Posterior vena cava (tissue), 2 donors: ENCODE results near the gene CD46. TPM values are rescaled to one million over a fixed set of nuclear protein-coding genes. Genes with fewer than 3 reads are reported as not detected.

Source experiments
- DNase-seq: peaks from one replicate; pipeline ENCODE4 v3.0.0-alpha.2; 2020; ENCODE audit warnings: low spot score
- intact Hi-C, 2 donors: fragments of 100-400 bp; cut with DNase I; formaldehyde crosslinking; loops; one replicate each; pipeline versions ENCODE4 v1.14.1 to v1.14.2; 2022 to 2023
- total RNA-seq, 2 donors: library from RNA; stranded (reverse); fragmentation: NEBNext Ultra II Directional; extraction: Animal tissue kit (Norgen Biotek cat#: 25700); gene quantifications; one replicate each; pipeline ENCODE4 v1.2.1, GENCODE V29; 2021
- donor health status: DM: yes; HTN: yes; CAD: no.
- donor health status: DM: yes; HTN: yes; CAD: no.

Gene CD46
- total RNA-seq, 2 donors from 2014 or later = 129 to 165 TPM

DNA sequence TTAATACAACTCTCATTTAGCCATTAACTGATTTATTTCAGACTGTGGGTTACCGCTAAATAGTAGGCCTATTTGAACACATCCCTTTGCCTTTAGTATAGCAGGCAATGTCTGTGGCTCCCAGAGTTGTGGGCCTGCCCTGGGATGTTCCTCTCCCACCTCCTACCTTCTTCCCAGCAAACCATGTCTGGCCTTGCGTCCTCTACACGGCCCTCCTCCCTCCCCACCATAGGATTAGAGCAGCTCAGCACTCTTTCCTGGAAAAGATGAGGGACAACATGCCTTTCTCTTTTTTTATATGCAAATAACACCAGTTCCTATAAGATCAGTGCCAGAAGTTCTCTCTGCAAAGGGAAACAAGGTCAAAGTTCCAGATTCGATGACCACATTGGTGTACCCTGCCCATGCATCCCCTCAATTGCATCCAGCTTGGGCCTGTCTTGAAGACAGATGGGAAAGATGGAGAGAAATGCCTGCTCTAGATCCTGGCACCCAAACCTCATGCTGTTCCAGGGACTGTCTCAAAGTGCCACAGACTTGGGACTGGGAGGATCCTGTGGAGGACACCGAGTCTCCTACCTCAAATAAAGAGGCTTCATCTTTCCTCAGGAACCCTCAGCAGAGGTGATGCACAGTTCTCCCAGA is 57.2 kb downstream of the CD46 start:
- no peak for DNase-seq

DNA sequence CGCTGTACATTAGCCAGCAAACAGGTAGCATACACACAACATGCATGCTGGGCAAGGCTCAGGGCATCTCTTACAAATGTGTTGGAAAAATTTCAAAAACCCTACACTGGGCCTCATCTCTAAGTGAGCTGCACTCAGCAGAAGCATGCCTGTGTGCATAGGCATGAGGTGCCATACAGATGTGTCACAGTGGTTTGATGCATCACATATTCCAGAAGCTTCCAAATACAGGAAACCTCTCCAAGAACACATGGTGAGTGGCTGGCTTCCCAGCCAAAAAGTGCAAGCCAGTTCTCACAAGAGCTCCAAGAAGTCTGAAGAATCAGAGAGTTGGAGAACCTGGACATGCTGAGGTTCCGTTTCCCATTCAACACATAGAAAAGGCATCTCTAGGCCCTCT is 58.3 kb downstream of the CD46 start:
- no peak for DNase-seq
- intact Hi-C loops = no loop called here

More for the DNA sequence above, 57.2 kb downstream of the CD46 start:
- intact Hi-C loops = no loop called here

DNA sequence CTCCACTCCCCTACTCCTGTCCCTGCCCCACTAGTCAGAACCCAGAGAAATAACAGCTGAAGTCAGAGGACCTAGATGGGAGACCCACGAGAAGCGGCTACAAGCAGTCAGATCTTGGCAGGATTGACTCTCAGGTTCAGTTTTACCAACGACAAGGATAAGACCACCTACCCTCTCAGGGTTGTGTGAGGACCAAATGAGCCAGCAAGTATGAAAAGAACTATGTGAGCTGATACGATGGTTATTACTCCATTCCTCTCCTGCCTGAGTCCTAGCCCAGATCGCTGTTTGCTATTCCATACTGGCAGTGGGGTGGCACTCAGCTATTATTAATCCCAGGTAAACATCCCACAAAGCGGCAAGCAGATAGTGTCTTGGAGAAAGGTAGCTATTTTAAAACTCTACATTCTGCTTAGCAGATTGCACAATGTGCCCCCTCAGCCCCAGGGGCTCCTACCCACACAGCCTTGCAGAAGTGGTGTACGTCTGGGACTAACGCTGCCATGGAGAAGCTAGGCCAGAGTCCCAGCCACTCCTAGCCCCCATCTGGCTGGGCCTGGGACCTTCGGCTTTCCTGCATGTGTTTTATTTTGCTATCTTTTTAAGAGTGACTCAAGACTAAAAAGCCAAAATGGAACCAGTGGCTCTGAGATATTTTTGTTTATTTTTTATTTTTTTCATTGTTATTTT is 58.9 kb downstream of the CD46 start:
- intact Hi-C loops = no loop called here
- DNase-seq = no peak

DNA sequence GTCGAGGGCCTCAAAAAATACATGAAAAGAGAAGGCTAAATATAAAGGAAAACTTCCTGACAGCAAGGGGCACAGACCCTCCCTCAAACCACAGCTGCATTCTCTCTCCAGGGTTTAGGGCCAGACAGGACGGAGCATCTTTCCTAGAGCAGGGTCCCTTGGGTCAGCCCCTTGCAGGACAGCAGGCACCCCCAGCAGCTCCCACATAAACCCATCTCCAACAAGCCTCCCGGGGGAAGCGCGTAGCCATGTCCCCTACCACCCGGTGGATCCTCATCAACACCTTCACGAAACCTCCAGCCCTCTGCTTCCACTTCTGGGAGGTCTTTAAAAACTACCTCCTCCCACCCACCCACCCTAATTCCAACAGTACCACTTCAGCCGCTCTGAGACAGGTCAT is 59.5 kb downstream of the CD46 start:
- intact Hi-C loops = no loop called here
- DNase-seq = no peak

DNA sequence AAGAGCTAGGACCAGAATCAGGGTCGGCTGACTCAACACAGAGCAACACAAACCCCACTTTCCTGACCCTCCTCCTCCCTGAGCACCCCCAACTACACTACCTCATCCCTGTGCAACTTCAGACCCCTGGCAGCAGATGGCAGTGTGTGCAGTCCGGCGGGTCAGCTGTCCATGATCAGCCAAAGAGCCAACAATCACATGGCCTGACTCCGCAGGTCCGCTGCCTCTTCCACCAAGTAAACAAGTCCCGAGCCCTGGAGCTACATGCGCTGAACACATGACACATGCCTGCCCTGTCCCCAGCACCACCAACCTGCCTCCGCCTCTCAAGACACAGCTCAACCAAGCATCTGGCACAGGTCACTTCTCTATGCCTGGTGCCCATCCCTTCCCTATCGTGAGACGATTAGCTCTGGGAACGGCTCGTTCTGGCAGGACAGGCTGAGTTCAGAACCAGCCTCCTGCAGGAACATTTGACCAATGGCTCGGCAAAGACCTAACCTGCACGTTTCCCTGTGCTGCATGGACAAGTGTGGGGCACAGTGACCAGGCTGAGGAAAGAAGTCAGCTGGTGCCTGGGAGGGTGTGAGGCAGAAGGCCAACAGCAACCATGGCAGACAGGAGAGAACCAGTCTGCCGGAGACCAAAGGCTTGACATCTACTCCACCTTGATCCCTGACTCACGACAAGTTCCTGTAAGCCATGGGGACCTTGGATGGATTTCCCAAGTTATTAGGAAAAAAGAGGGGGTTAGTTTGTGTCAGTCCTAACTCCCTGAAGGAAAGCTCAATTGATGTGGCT is 60.3 kb downstream of the CD46 start:
- DNase-seq = peak; percentile 87
- intact Hi-C loops = no loop called here

DNA sequence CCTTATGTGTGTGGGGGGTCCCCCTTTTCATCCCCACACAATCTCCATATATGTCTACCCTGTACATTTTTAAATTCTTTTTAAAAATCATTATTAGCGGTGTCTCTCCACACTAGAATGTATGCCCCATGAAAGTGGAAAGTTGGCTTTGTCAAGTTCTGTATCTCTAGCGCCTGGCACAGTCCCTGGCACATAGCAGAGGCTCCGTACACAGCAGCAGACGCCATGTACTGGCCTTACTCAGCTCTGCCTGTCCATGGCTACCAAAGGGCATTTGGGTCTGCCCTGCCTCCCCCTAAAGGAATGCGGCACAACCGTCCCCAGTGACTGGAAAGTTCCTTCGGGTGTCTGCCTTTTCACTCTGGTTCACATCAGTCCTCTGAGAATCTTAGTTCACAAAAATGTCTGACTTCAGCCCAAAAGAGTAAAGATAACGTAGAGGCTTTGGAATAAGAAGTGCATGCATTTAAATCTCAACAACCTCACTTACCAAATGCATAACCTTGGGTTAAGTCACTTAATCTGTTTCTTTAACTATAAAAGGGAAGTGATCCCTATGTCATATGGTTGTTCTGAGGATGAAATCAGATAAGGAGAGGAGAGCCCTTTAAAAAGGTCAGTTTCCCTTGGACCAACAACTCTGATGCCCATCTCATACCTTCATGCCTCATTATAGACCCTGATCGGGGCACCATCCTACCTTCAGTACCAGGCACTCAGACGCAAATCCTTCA is 61.1 kb downstream of the CD46 start:
- intact Hi-C loops = no loop called here
- DNase-seq = no peak

DNA sequence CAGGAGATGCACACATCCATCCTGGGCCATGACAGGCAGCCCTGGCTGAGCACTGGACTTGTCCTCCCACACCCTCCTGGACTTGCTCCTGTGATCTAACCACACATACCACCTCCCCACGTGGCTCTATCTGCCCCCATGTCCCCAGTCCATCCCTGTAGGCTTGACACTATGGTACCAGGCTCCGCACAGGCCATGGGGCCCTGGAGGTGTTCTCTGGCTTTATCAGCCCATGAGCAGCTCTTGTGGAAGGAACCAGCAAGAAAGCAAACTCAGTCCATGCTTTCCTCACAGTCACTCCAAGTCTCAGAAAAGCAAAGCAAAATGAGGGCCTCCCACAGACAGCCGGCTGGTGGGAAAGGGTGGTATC is 61.6 kb downstream of the CD46 start:
- DNase-seq = no peak
- intact Hi-C loops = no loop called here

DNA sequence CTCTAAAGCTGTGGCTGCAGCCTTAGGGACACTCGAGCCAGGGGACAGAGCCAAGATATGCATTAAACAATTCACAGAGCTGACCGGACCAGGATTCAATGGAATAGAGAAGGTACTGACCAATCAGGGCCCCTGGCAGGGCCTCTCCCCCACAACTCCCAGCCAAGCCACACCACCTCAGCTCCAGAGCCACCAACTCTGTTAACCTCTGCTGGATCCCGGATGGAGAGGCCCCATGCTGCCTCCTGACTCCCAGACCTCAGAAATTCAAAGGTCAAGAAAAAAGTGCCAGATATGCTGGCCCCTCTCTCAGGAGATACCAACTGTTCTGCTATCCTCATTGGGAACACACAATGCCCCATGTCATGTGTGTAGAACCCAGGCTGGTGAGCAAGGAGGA is 62.1 kb downstream of the CD46 start:
- intact Hi-C loops = no loop called here
- DNase-seq = no peak

DNA sequence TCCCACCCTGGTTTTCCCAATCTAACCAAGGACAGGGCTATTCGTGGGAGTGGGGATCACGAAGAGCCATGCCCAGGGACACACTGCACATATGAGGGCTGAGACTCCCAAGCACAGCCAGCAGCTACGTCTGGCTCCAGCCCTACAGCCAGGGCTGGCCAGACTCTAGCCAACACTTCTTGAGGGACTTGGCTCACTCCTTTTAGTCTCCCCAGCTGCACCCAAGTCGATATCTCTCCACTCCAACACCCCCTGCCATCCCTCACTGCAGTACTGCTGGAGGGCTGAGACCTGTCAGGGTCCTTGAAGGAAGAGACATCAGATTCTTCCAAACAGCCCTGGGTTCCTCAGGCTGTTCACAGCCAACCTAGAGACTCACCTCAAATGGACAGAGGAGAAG is 62.6 kb downstream of the CD46 start:
- intact Hi-C loops = no loop called here
- DNase-seq = no peak

DNA sequence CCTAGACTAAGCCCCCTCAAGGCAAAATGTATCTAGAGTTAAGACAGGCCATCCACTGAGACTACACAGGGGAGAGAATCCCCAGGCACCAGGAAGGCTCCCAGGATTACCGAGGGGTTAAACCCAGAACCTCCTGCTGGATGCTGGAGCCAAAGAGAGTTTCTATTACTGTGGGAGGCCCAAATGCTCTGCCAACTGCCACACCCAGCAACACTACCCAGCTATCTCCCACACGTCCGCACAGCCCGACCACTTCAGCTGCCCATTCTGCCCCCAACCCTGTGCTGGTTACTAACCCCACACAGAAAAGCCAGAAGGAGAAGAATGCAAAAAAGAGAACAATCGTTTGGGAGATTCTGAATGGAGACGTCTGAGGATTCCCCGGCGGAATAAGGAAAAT is 63.6 kb downstream of the CD46 start:
- DNase-seq = no peak
- intact Hi-C loops = no loop called here

DNA sequence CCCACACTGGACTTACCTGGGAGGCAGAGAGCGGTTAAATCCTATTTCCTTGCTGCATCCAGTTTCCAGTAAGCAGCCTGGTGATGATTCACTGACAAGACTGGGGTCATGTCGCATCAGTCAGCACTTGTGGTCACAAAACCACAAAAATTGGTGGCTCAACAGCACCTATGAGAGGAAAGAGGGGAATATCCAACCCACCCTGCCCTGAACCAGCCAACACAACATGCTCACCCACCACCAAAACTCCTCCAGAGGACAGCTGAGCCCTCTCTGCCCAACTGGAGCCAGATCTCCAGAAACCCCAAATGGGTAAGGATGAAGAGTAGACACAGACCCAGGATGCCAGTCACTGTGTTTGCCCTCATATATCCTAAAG is 64.0 kb downstream of the CD46 start:
- intact Hi-C loops = no loop called here

DNA sequence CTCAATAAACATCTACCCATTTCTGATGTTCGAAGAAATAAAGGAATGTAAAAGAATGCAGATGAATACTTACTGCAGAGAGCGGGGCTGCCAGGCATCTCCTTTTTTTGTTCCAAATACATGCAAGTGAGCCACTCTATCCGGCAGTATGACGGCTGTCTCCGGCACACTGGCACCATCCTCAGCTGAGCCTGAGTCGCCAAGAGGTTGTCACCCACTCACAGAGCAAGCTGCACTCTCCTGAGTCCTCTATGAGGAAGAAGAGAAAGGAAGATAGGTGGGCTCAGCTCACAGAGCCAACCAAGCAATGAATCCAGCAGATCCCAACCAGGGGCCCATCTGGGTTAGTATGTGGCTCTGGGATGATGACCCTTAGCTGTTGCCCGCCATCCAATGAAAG is 65.3 kb downstream of the CD46 start:
- intact Hi-C loops = no loop called here
- DNase-seq = no peak

More for the DNA sequence above, 64.0 kb downstream of the CD46 start:
- no peak for DNase-seq

DNA sequence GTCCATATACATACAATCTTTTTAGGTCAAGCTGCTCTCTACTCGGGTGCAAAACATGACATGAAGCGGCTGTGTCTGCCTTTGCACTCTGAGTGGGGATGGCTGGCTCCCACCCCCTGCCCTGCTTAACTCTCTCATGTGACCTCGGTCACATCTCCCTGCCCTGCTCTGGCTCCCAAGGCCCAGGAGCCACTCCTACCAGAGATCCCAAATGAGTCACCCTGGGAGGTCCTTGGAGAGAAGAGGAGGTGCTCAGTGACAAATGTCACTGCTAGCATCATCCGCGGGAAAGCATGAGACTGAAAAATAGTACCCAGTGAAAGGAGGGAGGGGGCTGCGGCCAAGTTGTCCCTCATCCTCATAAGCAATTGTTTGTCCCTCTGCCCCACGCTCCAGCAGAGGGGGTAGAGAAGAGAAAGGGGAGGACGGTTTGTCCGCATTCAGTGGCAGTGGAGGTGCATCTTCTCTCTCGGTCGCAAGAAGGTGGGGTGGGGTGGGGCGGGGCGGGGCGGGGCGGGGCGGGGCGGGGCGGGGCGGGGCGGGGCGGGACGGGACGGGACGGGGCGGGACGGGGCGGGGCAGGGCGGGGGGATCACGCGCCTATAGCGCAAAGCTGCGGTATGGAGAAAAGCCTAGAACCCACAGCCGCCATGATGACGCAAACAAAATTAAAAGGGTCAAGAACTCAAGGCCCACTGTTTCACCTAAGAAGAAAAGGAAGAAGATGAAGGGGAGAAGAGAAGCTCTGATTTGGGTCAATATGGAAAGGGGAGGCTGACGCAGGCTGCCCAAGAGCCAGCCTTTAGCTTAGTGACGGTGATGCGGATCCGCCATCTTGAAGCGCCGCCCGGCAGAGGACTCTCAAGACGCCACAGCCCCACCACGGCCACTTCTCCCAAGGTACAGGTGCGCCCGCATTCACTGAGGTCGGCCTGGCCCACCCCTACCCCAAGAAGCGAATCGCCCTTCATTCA is 66.2 kb downstream of the CD46 start:
- intact Hi-C loops = no loop called here
- no peak for DNase-seq

DNA sequence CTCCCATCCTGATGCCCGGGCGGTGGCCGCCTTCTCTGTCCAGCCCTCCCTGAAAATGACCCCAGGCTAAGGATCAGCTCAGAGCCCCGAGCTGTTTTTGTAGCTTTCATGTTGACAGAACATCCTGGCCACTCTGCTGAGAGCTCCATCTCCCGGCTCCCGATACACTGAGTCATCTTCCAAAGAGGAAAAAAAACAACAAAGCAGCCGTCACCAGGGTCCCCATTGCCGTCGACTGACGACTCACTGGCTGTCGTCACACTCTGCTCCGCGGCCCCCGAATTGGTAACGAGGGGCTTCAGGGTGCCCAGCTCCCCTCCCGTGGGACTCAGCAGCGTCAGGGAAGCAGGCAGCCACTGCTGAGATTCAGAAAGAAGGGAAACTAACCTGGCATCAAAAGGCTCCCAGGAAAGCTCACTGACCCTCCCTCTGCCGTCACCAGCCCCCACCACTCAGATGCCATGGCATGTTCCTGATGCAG is 67.2 kb downstream of the CD46 start:
- no peak for DNase-seq
- intact Hi-C loops = no loop called here

DNA sequence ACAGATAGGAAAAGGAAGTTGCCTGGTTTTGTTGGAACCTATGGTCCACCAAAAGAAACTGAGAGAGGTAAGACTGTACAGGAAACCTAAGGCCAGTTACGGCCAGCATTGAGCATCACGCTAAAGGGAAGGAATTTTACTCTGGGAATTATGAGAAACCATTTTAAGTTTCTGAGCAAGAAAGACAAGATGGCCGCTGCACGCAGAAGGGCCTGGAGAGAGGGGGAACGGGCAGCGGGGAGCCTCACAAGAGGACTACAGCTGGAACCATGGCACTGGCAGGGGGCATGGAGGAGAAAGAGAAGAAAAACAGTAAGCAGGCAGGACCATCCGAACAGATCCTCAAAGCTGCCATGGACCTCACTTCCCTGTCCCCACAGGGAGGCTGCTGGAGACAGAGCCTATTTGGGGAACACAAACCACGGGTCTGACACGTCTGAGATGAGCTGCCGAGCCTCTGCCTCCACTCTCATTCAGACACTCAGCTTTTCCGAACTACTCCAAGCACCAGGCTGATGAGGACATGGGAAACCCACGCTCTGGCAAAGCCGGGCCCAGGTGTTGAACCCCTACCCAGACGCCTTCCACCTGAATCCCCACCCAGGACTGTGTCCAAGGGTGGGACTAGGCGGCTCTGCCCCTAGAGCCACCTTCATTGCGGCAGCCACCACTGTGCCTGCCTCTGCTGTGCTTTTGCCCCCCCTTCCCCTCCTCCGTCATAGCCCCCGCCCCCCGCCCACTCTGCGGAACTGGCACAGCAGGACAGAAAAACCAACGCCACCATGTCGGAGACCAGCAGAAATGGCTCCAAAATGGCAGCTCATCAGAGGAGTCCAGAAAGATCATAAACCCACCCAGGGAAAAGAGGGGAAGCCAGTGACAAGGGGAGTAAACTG is 69.0 kb downstream of the CD46 start:
- intact Hi-C loops = loop anchor here (10.0 kb wide), 2 partner anchors 144 to 766 kb away; partner anchors contain the start of genes PFKFB2 (in 1 of the 2) and YOD1 (in 1 of the 2)
- no peak for DNase-seq

DNA sequence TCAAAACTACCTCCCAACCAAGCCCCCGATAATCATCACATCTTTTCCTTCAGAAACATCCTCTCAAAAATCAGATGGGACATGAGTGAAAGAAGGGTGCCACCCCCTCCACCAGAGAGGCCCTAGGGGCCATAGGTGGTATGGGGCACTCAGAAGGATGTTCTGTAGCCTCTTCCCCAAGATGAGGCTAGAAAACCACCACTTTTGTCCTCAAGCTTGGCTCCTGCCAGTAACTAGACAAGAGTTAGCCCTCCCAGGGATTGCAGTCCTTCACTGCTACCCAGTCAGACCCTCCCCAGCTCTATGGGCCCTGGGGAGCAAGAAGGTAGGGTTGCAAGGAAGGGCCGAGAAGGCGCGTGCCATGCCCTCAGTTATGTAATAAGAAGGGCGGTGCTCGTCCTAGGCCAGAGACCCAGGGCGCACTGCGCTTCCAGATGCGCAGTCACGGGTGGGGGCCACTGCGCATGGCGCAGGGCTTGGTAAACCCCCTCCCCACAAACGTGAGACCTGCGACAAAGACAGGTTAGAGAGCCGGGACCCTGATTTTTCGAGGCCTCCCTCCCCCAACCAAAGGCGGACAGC is 69.7 kb downstream of the CD46 start:
- no peak for DNase-seq
- intact Hi-C loops = loop anchor here (10.0 kb wide), 2 partner anchors 143 to 767 kb away; partner anchors contain the start of genes PFKFB2 (in 1 of the 2) and YOD1 (in 1 of the 2)

DNA sequence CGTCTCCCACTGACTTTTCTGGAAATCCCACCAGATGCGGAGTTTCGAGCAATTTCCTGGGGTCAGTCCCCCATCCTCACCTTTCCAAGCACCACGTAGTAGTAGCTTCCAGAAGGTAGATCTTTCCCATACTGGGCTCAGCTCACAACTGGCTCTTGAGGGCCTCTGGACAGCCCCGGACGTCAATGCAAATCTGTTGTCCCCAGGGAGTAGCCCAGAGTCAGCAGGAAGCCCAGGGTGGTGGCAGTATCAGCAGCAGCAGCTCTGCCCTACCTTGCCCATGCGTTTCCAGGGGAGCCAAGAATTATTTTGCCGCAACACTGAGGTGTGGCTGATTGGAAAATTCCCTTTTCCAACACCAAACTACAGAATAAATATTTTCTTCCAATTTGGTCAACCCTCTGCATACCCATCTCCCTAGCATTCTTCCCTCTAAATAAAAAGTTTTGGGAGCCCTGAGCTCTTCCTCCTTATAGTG is 70.3 kb downstream of the CD46 start:
- intact Hi-C loops = loop anchor here (10.0 kb wide), 2 partner anchors 143 to 767 kb away; partner anchors contain the start of genes PFKFB2 (in 1 of the 2) and YOD1 (in 1 of the 2)
- no peak for DNase-seq
